HepG2 (cell line): Measurements from ENCODE around the gene DDIT4. TPM values are rescaled to one million over a fixed set of nuclear protein-coding genes. Genes with fewer than 3 reads are reported as not detected.

Source experiments
- ARID2 ChIP-seq: sonication (generic); formaldehyde crosslinking; IDR thresholded peaks from 2 replicates; pipeline ENCODE4 v1.8.1; 2022; ENCODE audit warnings: mild to moderate bottlenecking, missing genetic modification reagents, borderline replicate concordance
- CCAR2 ChIP-seq: fragments of 200-400 bp; formaldehyde crosslinking; optimal IDR thresholded peaks from 2 replicates; pipeline ENCODE3; 2018; ENCODE audit warnings: low read depth, mild to moderate bottlenecking, low read length, moderate library complexity
- HES4 ChIP-seq: sonication (generic); formaldehyde crosslinking; IDR thresholded peaks from 2 replicates; pipeline ENCODE4 v1.9.0; 2021; ENCODE audit warnings: mild to moderate bottlenecking, missing genetic modification reagents, borderline replicate concordance
- NCOA5 ChIP-seq: sonication (generic); formaldehyde crosslinking; IDR thresholded peaks from 2 replicates; pipeline ENCODE4 v1.4.0; 2020; ENCODE audit warnings: missing genetic modification reagents
- NFIC ChIP-seq: IDR thresholded peaks from 2 replicates; pipeline ENCODE4 v1.6.1; 2012; ENCODE audit warnings: mild to moderate bottlenecking, low read length, inconsistent platforms
- RFX5 ChIP-seq: IDR thresholded peaks from 2 replicates; pipeline ENCODE4 v1.6.1; 2011; ENCODE audit warnings: low read depth, low read length, improper control_type of control experiment
- ZNF230 ChIP-seq: sonication (generic); formaldehyde crosslinking; IDR thresholded peaks from 2 replicates; pipeline ENCODE4 v1.4.0; 2020; ENCODE audit warnings: mild to moderate bottlenecking, missing genetic modification reagents
- ZNF256 ChIP-seq: sonication (generic); formaldehyde crosslinking; conservative IDR thresholded peaks from 2 replicates; pipeline ENCODE4 v1.4.0; 2020; ENCODE audit warnings: missing genetic modification reagents
- ZNF432 ChIP-seq: sonication (generic); formaldehyde crosslinking; IDR thresholded peaks from 2 replicates; pipeline ENCODE4 v1.5.0; 2020; ENCODE audit warnings: missing genetic modification reagents, mild to moderate bottlenecking, borderline replicate concordance
- ZNF530 ChIP-seq: sonication (generic); formaldehyde crosslinking; IDR thresholded peaks from 2 replicates; pipeline ENCODE4 v1.5.0; 2020; ENCODE audit warnings: low read depth, mild to moderate bottlenecking, missing genetic modification reagents
- ZNF557 ChIP-seq: sonication (generic); formaldehyde crosslinking; IDR thresholded peaks from 2 replicates; pipeline ENCODE4 v1.4.0; 2020; ENCODE audit warnings: missing genetic modification reagents
- ZNF83 ChIP-seq: sonication (generic); formaldehyde crosslinking; IDR thresholded peaks from 2 replicates; pipeline ENCODE4 v1.4.0; 2020; ENCODE audit warnings: missing genetic modification reagents, mild to moderate bottlenecking, borderline replicate concordance
- polyA plus RNA-seq, 8 experiments: library from polyadenylated mRNA; depleted of rRNA in 3 of 8; stranded (reverse) in 7 of 8; unstranded in 1 of 8; fragments of >200 nt; fragmentation: Illumina TruSeq in 4 of 8; extraction: Trizol in 4 of 8; gene quantifications; 2 replicates each; pipeline versions ENCODE4 v1.2.1 to v1.2.3, GENCODE V29; 2011 to 2016; ENCODE audit warnings: low read depth in 4 of 8, missing spikeins in 1 of 8, mixed read lengths in 1 of 8; ENCODE audit not compliant: insufficient read depth in 1 of 8
- total RNA-seq, 5 experiments: library from RNA; depleted of rRNA; stranded (reverse); fragments of >200 nt; fragmentation: Illumina TruSeq; extraction: Trizol; gene quantifications; 2 replicates each; pipeline ENCODE4 v1.2.3, GENCODE V29; 2016; ENCODE audit warnings: low read depth in 1 of 5
- TF ChIP-seq, protein P1 (sequence below): sonication (generic); IDR thresholded peaks from 2 replicates; pipeline ENCODE4 v1.6.1; 2016; ENCODE audit warnings: low read depth, borderline replicate concordance
- TF ChIP-seq, protein P2 (sequence below): sonication (generic); formaldehyde crosslinking; IDR thresholded peaks from 2 replicates; pipeline ENCODE4 v1.4.0; 2020; ENCODE audit warnings: missing genetic modification reagents
- TF ChIP-seq, protein P3 (sequence below): sonication (generic); formaldehyde crosslinking; IDR thresholded peaks from 2 replicates; pipeline ENCODE4 v1.5.1; 2020; ENCODE audit warnings: missing genetic modification reagents, mild to moderate bottlenecking, borderline replicate concordance
- TF ChIP-seq, protein P4 (sequence below): sonication (generic); formaldehyde crosslinking; IDR thresholded peaks from 2 replicates; pipeline ENCODE4 v1.5.0; 2020; ENCODE audit warnings: missing genetic modification reagents
- TF ChIP-seq, protein P5 (sequence below): sonication (generic); formaldehyde crosslinking; IDR thresholded peaks from 2 replicates; pipeline ENCODE4 v1.5.0; 2020; ENCODE audit warnings: mild to moderate bottlenecking, missing genetic modification reagents, borderline replicate concordance

The DDIT4 gene
- total and polyA plus RNA-seq, 2 of the 13 experiments (the other 11 are each of a cell fraction or from before 2014, with no cell fraction given) = 35.6 to 40.7 TPM

DNA sequence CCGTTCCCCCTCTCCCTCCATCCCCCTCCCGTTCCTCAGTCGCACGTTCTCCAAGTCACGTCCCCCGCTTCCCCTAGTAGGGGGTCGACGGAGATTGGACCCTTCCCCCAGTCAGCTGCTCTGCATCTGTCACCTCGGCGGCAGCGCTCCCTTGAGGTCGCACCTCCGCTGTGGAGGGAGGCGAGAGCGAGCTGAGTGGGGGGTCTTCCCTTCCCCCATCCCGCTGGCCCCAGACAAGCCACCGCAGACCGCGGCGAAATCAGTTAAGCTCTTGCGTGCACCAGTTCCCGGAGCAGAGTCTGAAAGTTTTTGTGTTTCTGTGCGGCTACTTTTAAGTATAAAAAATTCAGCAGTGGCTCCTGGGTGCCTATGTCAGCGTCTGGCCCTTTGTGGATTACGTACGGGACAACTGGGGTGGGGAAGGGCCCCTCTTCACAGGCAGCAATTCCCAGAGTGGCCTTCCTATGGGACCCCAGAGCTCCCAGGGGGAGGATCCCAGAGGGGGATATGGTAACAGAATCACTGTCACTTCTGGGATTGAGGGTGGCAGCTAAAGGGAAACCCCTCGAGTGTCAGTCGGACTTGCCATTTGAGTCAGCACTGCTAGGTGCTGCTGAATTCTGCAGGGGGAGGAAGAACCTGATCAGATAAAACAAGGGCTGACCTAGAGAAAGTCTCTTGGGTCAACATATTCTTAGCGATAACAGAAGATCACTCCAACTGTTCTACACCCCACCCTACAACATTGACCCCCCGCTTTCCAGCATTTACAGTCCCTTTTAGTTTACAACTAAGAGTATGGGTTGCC is 12.5 kb upstream of the DDIT4 start (continued):
- no peak for TF ChIP-seq NFIC
- TF ChIP-seq HES4 (CRISPR knock-in tag) = peak; percentile 23; the same call in 1 of the 2 replicates
- TF ChIP-seq NCOA5 (CRISPR knock-in tag) = no peak
- peak; percentile 23; the same call in 1 of the 2 replicates for TF ChIP-seq ZNF83 (CRISPR knock-in tag)
- peak; percentile 87; the same call in 1 of the 2 replicates for TF ChIP-seq ARID2 (CRISPR knock-in tag)
- TF ChIP-seq ZNF557 (CRISPR knock-in tag) = peak; percentile 24; the same call in 1 of the 2 replicates
- no peak for TF ChIP-seq ZNF432 (CRISPR knock-in tag)
- TF ChIP-seq, protein P1, sequence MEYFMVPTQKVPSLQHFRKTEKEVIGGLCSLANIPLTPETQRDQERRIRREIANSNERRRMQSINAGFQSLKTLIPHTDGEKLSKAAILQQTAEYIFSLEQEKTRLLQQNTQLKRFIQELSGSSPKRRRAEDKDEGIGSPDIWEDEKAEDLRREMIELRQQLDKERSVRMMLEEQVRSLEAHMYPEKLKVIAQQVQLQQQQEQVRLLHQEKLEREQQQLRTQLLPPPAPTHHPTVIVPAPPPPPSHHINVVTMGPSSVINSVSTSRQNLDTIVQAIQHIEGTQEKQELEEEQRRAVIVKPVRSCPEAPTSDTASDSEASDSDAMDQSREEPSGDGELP = peak; percentile 98
- no peak for TF ChIP-seq RFX5
- TF ChIP-seq, protein P2, sequence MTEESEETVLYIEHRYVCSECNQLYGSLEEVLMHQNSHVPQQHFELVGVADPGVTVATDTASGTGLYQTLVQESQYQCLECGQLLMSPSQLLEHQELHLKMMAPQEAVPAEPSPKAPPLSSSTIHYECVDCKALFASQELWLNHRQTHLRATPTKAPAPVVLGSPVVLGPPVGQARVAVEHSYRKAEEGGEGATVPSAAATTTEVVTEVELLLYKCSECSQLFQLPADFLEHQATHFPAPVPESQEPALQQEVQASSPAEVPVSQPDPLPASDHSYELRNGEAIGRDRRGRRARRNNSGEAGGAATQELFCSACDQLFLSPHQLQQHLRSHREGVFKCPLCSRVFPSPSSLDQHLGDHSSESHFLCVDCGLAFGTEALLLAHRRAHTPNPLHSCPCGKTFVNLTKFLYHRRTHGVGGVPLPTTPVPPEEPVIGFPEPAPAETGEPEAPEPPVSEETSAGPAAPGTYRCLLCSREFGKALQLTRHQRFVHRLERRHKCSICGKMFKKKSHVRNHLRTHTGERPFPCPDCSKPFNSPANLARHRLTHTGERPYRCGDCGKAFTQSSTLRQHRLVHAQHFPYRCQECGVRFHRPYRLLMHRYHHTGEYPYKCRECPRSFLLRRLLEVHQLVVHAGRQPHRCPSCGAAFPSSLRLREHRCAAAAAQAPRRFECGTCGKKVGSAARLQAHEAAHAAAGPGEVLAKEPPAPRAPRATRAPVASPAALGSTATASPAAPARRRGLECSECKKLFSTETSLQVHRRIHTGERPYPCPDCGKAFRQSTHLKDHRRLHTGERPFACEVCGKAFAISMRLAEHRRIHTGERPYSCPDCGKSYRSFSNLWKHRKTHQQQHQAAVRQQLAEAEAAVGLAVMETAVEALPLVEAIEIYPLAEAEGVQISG = peak; percentile 37; the same call in 1 of the 2 replicates
- peak; percentile 25; the same call in 1 of the 2 replicates for TF ChIP-seq ZNF230
- TF ChIP-seq, protein P3, sequence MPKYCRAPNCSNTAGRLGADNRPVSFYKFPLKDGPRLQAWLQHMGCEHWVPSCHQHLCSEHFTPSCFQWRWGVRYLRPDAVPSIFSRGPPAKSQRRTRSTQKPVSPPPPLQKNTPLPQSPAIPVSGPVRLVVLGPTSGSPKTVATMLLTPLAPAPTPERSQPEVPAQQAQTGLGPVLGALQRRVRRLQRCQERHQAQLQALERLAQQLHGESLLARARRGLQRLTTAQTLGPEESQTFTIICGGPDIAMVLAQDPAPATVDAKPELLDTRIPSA = 0 out of 2 replicates have a peak, but pooled peaks have one; percentile 69
- no peak for TF ChIP-seq ZNF530
- TF ChIP-seq, protein P4, sequence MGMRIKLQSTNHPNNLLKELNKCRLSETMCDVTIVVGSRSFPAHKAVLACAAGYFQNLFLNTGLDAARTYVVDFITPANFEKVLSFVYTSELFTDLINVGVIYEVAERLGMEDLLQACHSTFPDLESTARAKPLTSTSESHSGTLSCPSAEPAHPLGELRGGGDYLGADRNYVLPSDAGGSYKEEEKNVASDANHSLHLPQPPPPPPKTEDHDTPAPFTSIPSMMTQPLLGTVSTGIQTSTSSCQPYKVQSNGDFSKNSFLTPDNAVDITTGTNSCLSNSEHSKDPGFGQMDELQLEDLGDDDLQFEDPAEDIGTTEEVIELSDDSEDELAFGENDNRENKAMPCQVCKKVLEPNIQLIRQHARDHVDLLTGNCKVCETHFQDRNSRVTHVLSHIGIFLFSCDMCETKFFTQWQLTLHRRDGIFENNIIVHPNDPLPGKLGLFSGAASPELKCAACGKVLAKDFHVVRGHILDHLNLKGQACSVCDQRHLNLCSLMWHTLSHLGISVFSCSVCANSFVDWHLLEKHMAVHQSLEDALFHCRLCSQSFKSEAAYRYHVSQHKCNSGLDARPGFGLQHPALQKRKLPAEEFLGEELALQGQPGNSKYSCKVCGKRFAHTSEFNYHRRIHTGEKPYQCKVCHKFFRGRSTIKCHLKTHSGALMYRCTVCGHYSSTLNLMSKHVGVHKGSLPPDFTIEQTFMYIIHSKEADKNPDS (CRISPR knock-in tag) = no peak; the same call in 1 of the 2 replicates
- TF ChIP-seq, protein P5, sequence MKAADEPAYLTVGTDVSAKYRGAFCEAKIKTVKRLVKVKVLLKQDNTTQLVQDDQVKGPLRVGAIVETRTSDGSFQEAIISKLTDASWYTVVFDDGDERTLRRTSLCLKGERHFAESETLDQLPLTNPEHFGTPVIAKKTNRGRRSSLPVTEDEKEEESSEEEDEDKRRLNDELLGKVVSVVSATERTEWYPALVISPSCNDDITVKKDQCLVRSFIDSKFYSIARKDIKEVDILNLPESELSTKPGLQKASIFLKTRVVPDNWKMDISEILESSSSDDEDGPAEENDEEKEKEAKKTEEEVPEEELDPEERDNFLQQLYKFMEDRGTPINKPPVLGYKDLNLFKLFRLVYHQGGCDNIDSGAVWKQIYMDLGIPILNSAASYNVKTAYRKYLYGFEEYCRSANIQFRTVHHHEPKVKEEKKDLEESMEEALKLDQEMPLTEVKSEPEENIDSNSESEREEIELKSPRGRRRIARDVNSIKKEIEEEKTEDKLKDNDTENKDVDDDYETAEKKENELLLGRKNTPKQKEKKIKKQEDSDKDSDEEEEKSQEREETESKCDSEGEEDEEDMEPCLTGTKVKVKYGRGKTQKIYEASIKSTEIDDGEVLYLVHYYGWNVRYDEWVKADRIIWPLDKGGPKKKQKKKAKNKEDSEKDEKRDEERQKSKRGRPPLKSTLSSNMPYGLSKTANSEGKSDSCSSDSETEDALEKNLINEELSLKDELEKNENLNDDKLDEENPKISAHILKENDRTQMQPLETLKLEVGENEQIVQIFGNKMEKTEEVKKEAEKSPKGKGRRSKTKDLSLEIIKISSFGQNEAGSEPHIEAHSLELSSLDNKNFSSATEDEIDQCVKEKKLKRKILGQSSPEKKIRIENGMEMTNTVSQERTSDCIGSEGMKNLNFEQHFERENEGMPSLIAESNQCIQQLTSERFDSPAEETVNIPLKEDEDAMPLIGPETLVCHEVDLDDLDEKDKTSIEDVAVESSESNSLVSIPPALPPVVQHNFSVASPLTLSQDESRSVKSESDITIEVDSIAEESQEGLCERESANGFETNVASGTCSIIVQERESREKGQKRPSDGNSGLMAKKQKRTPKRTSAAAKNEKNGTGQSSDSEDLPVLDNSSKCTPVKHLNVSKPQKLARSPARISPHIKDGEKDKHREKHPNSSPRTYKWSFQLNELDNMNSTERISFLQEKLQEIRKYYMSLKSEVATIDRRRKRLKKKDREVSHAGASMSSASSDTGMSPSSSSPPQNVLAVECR (CRISPR knock-in tag) = peak; percentile 70
- no peak for TF ChIP-seq CCAR2
- no peak for TF ChIP-seq ZNF256 (CRISPR knock-in tag)
